Esophagus muscularis mucosa (tissue), 4 donors: ENCODE results near the gene UNC5A.

ENCODE experiments used
- CTCF ChIP-seq, 3 experiments: fragments of 200-600 bp in 2 of 3; fragments of 450-650 bp in 1 of 3; sonication (generic) in 2 of 3; IDR thresholded peaks; one replicate each; pipeline ENCODE4 v1.5.1; 2017 to 2019; ENCODE audit warnings: antibody characterized with exemption in 3 of 3, mild to moderate bottlenecking in 2 of 3, moderate library complexity in 1 of 3
- EP300 ChIP-seq: sonication (generic); formaldehyde crosslinking; IDR thresholded peaks from one replicate; pipeline ENCODE4 v1.6.1; 2017; ENCODE audit warnings: antibody characterized with exemption
- POLR2A ChIP-seq: fragments of 450-650 bp; IDR thresholded peaks from one replicate; pipeline ENCODE4 v1.6.1; 2017; ENCODE audit warnings: antibody characterized with exemption, moderate library complexity, mild to moderate bottlenecking, low read depth

- TF ChIP-seq POLR2A (no peak), EP300 (no peak), CTCF (IDR thresholded peaks at IDR 0.05) (no peak)
Observed at GRCh38 chr5:176790941-176791340, 19.4 kb upstream of the UNC5A start.
